CD4-positive, alpha-beta T cell (primary cell): ENCODE results near the gene HCN1. TPM values are rescaled to one million over a fixed set of nuclear protein-coding genes. Genes with fewer than 3 reads are reported as not detected.

ENCODE experiments used
- ATAC-seq: fragments of 200-7000 bp; cut with Tn5 transposase; one replicate; pipeline ENCODE4 v1.10.0; 2022; ENCODE audit warnings: mild to moderate bottlenecking; ENCODE audit not compliant: poor library complexity
- CTCF ChIA-PET: fragments of 350-600 bp; sonication (Branson Sonifier 250); formaldehyde crosslinking; loops from one replicate; lab custom pipeline; 2021; ENCODE audit warnings: antibody characterized with exemption, inconsistent platforms; lab: Charles Lee
- POLR2A ChIA-PET: fragments of 350-600 bp; sonication (Branson Sonifier 250); formaldehyde crosslinking; loops from one replicate; lab custom pipeline; 2021; ENCODE audit warnings: antibody characterized with exemption, inconsistent platforms; lab: Charles Lee
- DNase-seq, 14 experiments: peaks; one replicate each; pipeline ENCODE4 v3.0.0-alpha.2; 2013 to 2020; ENCODE audit warnings: mixed read lengths in 2 of 14
- H3K27ac ChIP-seq, 2 donors: one replicate each; pipeline versions ENCODE4 v1.5.1 to v1.7.0; 2013; ENCODE audit warnings: low read length in 2 of 2, low read depth in 1 of 2, mild to moderate bottlenecking in 1 of 2
- H3K27me3 ChIP-seq, 2 experiments: 1 replicate in 1 of 2; 2 replicates in 1 of 2; pipeline versions ENCODE4 v1.6.1 to v1.7.0; 2013; ENCODE audit warnings: low read length in 2 of 2, control low read depth in 1 of 2, mild to moderate bottlenecking in 1 of 2, moderate library complexity in 1 of 2; ENCODE audit not compliant: insufficient read depth in 2 of 2, control insufficient read depth in 1 of 2
- H3K36me3 ChIP-seq: one replicate; pipeline ENCODE4 v1.6.1; 2013; ENCODE audit warnings: low read length, control low read depth; ENCODE audit not compliant: insufficient read depth
- H3K4me1 ChIP-seq: one replicate; pipeline ENCODE4 v1.6.1; 2013; ENCODE audit warnings: low read length, control low read depth; ENCODE audit not compliant: insufficient read depth
- H3K4me3 ChIP-seq: one replicate; pipeline ENCODE4 v1.5.1; 2013; ENCODE audit warnings: mild to moderate bottlenecking, low read length, moderate library complexity
- H3K9me3 ChIP-seq, 2 experiments: 1 replicate in 1 of 2; 2 replicates in 1 of 2; pipeline versions ENCODE4 v1.6.1 to v1.7.0; 2013; ENCODE audit warnings: low read length in 2 of 2, mild to moderate bottlenecking in 2 of 2, control low read depth in 1 of 2, moderate library complexity in 1 of 2; ENCODE audit not compliant: control insufficient read depth in 1 of 2, insufficient read depth in 1 of 2
- H3K27ac Mint-ChIP-seq: one replicate; pipeline ENCODE4 v1.8.0; 2020; ENCODE audit warnings: mixed read lengths
- H3K27me3 Mint-ChIP-seq: one replicate; pipeline ENCODE4 v1.8.0; 2021; ENCODE audit warnings: mixed read lengths
- H3K36me3 Mint-ChIP-seq: one replicate; pipeline ENCODE4 v1.8.0; 2021; ENCODE audit warnings: low read depth, mixed read lengths
- H3K4me1 Mint-ChIP-seq: one replicate; pipeline ENCODE4 v1.8.0; 2021; ENCODE audit warnings: low read depth, mixed read lengths
- H3K4me3 Mint-ChIP-seq: one replicate; pipeline ENCODE4 v1.8.0; 2020; ENCODE audit warnings: mild to moderate bottlenecking, mixed read lengths
- H3K9me3 Mint-ChIP-seq: one replicate; pipeline ENCODE4 v1.8.0; 2020; ENCODE audit warnings: mixed read lengths
- intact Hi-C, 2 experiments: fragments of 100-400 bp; cut with DNase I in 1 of 2; cut with micrococcal nuclease in 1 of 2; formaldehyde crosslinking; loops; one replicate each; pipeline versions ENCODE4 v1.15.1 to v1.9.0; 2023 to 2025; cut with DNase I, micrococcal nuclease
- total RNA-seq, 174 experiments: library from RNA in 2 of 174; stranded (reverse) in 2 of 174; gene quantifications; one replicate each; pipeline ENCODE4 v1.2.3 and lab custom pipeline; 2021 to 2026
- TF ChIP-seq, protein P1 (sequence below): fragments of 200-600 bp; IDR thresholded peaks from one replicate; pipeline ENCODE4 v1.8.0; 2022; ENCODE audit warnings: antibody characterized with exemption, mild to moderate bottlenecking

The HCN1 gene
- total RNA-seq, 2 experiments from 2014 or later: not detected

DNA sequence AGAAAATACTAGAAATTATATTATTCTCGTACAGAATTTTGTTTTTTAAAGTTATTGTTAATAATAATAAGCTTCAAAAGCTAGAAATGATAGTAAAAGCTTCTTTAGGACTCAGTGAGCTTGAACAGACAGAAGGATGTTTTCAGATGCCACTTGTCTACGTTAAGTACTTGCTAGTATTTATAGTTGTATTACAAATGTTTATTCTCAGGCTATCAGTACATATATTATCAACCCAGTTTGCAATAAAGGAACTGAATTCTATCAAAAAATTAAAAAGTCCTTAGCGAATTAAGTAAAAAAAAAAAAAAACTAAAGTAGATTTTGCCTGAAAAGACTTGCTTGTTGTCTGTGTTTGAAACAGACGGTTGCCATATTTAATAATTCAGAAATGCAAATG lies 23.9 kb downstream of the HCN1 start:
- DNase-seq: no peak
- peaks cover 0 to 4% of the 10 kb centered on the region in 2 experiments for H3K9me3 ChIP-seq
- Mint-ChIP-seq H3K4me3 (no peak overlapping the region), H3K36me3 (no peaks in the 10 kb centered on the region), H3K27ac (no peak overlapping the region), H3K4me1 (no peaks in the 10 kb centered on the region), H3K27me3 (no peaks in the 10 kb centered on the region), H3K9me3 (peaks cover 6% of the 10 kb centered on the region)
- intact Hi-C loops: no loop called here
- H3K27ac ChIP-seq: no peak overlapping the region
- H3K27me3 ChIP-seq: no peaks in the 10 kb centered on the region
- TF ChIP-seq, protein P1, sequence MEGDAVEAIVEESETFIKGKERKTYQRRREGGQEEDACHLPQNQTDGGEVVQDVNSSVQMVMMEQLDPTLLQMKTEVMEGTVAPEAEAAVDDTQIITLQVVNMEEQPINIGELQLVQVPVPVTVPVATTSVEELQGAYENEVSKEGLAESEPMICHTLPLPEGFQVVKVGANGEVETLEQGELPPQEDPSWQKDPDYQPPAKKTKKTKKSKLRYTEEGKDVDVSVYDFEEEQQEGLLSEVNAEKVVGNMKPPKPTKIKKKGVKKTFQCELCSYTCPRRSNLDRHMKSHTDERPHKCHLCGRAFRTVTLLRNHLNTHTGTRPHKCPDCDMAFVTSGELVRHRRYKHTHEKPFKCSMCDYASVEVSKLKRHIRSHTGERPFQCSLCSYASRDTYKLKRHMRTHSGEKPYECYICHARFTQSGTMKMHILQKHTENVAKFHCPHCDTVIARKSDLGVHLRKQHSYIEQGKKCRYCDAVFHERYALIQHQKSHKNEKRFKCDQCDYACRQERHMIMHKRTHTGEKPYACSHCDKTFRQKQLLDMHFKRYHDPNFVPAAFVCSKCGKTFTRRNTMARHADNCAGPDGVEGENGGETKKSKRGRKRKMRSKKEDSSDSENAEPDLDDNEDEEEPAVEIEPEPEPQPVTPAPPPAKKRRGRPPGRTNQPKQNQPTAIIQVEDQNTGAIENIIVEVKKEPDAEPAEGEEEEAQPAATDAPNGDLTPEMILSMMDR: no peak
- ChIA-PET POLR2A (no interaction called here), CTCF (no interaction called here)
- ATAC-seq: no peak
- no peaks in the 10 kb centered on the region for H3K4me1 ChIP-seq
- no peaks in the 10 kb centered on the region for H3K36me3 ChIP-seq
- H3K4me3 ChIP-seq: no peak overlapping the region

DNA sequence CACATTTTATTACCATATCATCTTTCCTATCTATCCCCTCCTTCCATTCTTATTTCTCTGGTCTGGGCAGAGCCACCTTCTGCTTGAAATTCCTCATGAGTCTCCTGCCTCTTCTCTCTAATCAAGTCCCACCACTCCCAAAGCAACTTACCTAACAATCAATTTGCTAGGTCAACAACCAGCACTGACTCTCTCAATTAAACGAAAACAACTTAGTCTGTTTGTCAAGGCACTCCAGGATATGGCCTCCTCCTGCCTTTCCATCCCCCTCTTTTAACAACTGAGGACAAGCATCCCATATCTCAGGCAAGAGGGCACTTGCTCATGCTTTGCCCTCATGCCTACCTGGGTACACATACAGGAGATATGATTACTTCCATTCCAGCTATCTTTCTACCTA lies 47.4 kb downstream of the HCN1 start:
- intact Hi-C loops: no loop called here
- Mint-ChIP-seq H3K4me1 (no peaks in the 10 kb centered on the region), H3K4me3 (no peak overlapping the region), H3K27me3 (no peaks in the 10 kb centered on the region), H3K27ac (no peak overlapping the region), H3K36me3 (no peaks in the 10 kb centered on the region), H3K9me3 (peaks cover 11% of the 10 kb centered on the region)
- CTCF ChIA-PET: no interaction called here
- ATAC-seq (no peak), DNase-seq (no peak)
- TF ChIP-seq, protein P1: no peak
- Histone ChIP-seq H3K4me3 (no peak overlapping the region), H3K4me1 (no peaks in the 10 kb centered on the region), H3K9me3 (no peaks in the 10 kb centered on the region), H3K27ac (no peak overlapping the region), H3K36me3 (no peaks in the 10 kb centered on the region), H3K27me3 (no peaks in the 10 kb centered on the region)
- POLR2A ChIA-PET: no interaction called here

DNA sequence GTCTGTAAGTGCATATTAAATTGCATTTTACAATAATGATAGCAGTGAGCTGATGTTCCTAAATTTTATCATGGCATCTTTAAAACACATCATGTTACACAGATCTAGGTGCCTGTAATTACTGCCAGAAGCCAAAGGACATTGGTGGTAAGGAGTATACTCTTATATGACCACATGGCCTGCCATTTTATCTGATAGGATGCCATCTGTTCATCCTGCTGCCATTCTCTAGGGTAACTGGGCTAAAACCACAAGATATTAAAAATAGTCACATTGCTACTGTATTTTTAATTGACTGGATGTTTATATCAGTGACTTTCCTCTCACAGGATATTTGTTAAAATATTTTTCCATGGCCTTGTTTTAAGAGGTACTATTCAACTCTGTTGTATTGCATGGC lies 53.1 kb downstream of the HCN1 start:
- TF ChIP-seq, protein P1: no peak
- Histone ChIP-seq H3K27me3 (no peaks in the 10 kb centered on the region), H3K4me1 (no peaks in the 10 kb centered on the region), H3K4me3 (no peak overlapping the region), H3K9me3 (no peaks in the 10 kb centered on the region), H3K36me3 (no peaks in the 10 kb centered on the region), H3K27ac (no peak overlapping the region)
- Mint-ChIP-seq H3K27me3 (no peaks in the 10 kb centered on the region), H3K9me3 (peaks cover 2% of the 10 kb centered on the region), H3K36me3 (no peaks in the 10 kb centered on the region), H3K4me3 (no peak overlapping the region), H3K27ac (no peak overlapping the region), H3K4me1 (no peaks in the 10 kb centered on the region)
- ATAC-seq: no peak
- ChIA-PET CTCF (no interaction called here), POLR2A (no interaction called here)
- no peak for DNase-seq
- intact Hi-C loops: no loop called here
